Measurements from ENCODE around the gene SCN3A.

The SCN3A gene

GRCh38 chr2:165054652-165055051 is 149.2 kb downstream of the SCN3A start:
- DNase-seq = no peak

- peak; percentile 21 for DNase-seq
Observed at GRCh38 chr2:165044505-165045303, 159.1 kb downstream of the SCN3A start.
